ENCODE data around the gene KLF12. TPM values are rescaled to one million over a fixed set of nuclear protein-coding genes. Genes with fewer than 3 reads are reported as not detected.

Gene KLF12
- total and polyA plus RNA-seq, 9 of the 15 experiments (the other 6 are each of a cell fraction or from before 2014, with no cell fraction given), result under 0.01 to 0.07 (median 0.05) TPM; not detected in 3

DNA sequence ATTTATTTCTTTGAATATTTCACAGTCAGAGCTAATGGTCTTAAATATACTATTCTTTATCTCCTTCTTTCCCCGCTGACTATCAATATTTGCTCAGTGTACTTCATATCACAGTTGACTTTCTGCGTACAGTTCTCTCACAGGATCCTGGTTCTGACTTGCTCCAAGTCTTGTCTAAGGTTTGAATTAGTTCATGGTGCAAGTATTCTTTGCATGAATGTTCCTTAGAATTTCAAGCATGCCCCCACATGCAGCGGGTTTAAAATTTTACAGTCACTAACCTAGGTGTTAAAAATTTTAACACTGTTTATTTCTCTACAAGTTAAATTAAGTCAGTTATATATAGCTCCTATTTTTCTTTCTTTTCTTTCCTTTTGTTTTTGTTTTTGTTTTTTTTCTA is 20.8 kb upstream of the KLF12 start (continued):
- TF ChIP-seq, protein P1, sequence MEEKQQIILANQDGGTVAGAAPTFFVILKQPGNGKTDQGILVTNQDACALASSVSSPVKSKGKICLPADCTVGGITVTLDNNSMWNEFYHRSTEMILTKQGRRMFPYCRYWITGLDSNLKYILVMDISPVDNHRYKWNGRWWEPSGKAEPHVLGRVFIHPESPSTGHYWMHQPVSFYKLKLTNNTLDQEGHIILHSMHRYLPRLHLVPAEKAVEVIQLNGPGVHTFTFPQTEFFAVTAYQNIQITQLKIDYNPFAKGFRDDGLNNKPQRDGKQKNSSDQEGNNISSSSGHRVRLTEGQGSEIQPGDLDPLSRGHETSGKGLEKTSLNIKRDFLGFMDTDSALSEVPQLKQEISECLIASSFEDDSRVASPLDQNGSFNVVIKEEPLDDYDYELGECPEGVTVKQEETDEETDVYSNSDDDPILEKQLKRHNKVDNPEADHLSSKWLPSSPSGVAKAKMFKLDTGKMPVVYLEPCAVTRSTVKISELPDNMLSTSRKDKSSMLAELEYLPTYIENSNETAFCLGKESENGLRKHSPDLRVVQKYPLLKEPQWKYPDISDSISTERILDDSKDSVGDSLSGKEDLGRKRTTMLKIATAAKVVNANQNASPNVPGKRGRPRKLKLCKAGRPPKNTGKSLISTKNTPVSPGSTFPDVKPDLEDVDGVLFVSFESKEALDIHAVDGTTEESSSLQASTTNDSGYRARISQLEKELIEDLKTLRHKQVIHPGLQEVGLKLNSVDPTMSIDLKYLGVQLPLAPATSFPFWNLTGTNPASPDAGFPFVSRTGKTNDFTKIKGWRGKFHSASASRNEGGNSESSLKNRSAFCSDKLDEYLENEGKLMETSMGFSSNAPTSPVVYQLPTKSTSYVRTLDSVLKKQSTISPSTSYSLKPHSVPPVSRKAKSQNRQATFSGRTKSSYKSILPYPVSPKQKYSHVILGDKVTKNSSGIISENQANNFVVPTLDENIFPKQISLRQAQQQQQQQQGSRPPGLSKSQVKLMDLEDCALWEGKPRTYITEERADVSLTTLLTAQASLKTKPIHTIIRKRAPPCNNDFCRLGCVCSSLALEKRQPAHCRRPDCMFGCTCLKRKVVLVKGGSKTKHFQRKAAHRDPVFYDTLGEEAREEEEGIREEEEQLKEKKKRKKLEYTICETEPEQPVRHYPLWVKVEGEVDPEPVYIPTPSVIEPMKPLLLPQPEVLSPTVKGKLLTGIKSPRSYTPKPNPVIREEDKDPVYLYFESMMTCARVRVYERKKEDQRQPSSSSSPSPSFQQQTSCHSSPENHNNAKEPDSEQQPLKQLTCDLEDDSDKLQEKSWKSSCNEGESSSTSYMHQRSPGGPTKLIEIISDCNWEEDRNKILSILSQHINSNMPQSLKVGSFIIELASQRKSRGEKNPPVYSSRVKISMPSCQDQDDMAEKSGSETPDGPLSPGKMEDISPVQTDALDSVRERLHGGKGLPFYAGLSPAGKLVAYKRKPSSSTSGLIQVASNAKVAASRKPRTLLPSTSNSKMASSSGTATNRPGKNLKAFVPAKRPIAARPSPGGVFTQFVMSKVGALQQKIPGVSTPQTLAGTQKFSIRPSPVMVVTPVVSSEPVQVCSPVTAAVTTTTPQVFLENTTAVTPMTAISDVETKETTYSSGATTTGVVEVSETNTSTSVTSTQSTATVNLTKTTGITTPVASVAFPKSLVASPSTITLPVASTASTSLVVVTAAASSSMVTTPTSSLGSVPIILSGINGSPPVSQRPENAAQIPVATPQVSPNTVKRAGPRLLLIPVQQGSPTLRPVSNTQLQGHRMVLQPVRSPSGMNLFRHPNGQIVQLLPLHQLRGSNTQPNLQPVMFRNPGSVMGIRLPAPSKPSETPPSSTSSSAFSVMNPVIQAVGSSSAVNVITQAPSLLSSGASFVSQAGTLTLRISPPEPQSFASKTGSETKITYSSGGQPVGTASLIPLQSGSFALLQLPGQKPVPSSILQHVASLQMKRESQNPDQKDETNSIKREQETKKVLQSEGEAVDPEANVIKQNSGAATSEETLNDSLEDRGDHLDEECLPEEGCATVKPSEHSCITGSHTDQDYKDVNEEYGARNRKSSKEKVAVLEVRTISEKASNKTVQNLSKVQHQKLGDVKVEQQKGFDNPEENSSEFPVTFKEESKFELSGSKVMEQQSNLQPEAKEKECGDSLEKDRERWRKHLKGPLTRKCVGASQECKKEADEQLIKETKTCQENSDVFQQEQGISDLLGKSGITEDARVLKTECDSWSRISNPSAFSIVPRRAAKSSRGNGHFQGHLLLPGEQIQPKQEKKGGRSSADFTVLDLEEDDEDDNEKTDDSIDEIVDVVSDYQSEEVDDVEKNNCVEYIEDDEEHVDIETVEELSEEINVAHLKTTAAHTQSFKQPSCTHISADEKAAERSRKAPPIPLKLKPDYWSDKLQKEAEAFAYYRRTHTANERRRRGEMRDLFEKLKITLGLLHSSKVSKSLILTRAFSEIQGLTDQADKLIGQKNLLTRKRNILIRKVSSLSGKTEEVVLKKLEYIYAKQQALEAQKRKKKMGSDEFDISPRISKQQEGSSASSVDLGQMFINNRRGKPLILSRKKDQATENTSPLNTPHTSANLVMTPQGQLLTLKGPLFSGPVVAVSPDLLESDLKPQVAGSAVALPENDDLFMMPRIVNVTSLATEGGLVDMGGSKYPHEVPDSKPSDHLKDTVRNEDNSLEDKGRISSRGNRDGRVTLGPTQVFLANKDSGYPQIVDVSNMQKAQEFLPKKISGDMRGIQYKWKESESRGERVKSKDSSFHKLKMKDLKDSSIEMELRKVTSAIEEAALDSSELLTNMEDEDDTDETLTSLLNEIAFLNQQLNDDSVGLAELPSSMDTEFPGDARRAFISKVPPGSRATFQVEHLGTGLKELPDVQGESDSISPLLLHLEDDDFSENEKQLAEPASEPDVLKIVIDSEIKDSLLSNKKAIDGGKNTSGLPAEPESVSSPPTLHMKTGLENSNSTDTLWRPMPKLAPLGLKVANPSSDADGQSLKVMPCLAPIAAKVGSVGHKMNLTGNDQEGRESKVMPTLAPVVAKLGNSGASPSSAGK (IDR thresholded peaks at IDR 0.05), result no peak
- TF ChIP-seq ZNF274 (IDR thresholded peaks at IDR 0.05; ENCODE audit: borderline replicate concordance, low read depth, low read length) (no peak), MYNN (IDR thresholded peaks at IDR 0.05) (no peak), MYNN (CRISPR knock-in tag; IDR thresholded peaks at IDR 0.05) (no peak)
